HL-60/S4 (cell line): ENCODE data around the gene ST6GALNAC6.
"Not testable (repeated sequence)": the region's sequence is repeated elsewhere in the genome, so short reads cannot be mapped to it uniquely, and the experiment has no call there.

Experiments used
- in situ Hi-C: fragments of 300-500 bp; cut with MboI; formaldehyde crosslinking; loops from 2 replicates; pipeline ENCODE4 v1.14.3; 2022; ENCODE audit warnings: low sequenced_read_pairs

The ST6GALNAC6 gene

DNA sequence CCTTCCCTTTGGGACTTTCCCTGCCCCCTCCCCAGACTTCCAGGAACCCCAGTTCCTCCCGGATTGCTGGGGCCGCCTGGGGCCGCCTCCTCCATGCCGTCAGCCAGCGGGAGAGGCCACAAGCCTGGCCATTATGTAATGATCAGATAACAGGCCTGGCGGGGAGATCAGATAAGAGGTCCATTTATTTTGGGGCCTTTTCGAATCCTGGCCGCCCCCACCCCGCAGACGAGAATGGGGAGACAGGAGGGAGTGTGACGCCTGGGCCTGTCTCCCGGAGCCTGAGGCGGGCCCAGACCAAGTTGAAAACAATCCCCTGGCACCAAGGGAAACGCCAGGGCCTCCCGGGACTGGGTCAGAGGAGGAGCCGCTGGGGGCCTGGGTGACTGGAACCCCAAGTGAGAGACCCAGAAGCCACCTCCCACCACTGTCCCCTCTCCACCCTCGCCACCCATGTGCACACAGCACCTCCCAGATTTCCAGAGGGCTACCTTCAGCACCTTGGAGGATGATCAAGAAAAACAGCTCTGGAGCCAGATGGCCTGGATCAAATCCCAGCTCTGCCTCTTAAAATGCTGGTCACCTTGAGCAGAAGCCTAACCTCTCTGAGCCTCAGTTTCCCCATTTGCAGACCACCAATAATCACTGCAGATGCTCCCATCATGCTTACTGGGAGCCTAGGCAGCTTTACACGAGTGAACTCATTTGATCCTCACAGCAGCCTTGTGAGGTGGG lies 52.8 kb downstream of the ST6GALNAC6 start:
- in situ Hi-C loops: no loop called here

GRCh38 chr9:127845619-127846018 lies 53.8 kb downstream of the ST6GALNAC6 start:
- in situ Hi-C loops: not testable (repeated sequence)

DNA sequence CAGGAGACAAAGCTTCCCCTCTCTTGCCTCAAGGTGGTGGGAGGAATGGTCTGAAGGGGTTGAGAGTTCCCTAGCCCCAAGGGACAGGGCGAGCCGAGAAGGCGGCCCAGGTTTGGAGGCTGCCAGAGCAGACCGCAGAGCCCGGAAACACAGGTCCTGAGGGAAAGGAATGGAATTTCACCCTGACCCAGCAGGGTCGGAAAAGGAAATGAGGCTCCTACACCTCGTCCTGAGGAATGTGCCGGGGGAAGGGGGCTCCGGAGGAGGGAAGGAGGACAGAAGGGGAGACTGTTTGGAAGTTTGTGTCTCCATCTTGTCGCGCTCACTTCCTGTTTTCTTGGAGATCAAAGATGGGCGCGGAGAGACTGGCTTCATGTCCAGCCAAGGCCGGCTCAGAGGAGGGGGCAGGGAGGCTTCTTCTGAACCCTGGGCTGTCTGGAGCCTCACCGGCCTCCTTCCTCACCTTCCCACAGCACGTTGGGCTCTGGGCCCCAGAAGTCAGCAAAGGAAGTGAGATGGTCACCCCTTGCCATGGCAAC lies 54.5 kb downstream of the ST6GALNAC6 start:
- in situ Hi-C loops: no loop called here

DNA sequence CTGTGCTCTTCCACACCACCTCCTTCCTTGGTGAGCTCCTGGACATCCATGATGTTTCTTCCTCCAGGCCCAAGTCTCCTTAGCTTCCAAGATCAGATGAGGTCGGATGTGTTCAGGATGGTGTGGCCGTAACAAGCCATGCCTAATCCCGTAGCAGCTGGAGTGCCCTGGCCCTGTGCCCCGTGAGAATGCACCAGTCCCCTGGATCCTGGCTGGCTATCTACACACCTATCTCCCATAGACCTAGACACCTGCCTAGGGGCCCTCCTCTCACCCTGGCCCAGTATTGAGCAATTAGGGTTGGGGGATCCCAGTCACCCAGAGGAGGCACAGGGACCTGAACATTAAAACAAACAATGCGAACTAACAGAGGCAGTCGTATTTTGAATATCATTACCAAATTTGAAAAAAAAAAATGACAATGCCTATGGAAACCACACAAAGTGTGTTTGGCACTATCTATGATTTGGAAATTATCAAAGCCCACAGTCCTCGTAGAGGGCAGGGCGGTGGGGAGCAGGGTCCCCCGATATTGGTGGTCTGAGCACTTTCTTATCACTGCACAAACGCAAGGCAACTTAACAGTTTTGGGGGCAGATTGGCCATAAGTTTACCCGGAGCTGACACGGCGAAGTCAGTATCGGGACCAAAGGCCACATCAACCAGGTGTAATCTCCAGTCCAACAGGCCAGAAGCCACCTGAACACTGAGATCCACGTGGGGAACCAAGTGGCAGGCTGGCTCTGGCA lies 58.1 kb downstream of the ST6GALNAC6 start:
- in situ Hi-C loops: no loop called here

GRCh38 chr9:127838375-127839078 lies 60.9 kb downstream of the ST6GALNAC6 start:
- in situ Hi-C loops: no loop called here

- in situ Hi-C loops: no loop called here
Measured at GRCh38 chr9:127837346-127837745, 62.1 kb downstream of the ST6GALNAC6 start.

GRCh38 chr9:127836561-127836960 lies 62.8 kb downstream of the ST6GALNAC6 start:
- in situ Hi-C loops: not testable (repeated sequence)

GRCh38 chr9:127835991-127836516 lies 63.3 kb downstream of the ST6GALNAC6 start:
- in situ Hi-C loops: no loop called here
